HEK293 (cell line): ENCODE results near the gene SAXO2.
"Not testable (repeated sequence)": the region's sequence is repeated elsewhere in the genome, so short reads cannot be mapped to it uniquely, and the experiment has no call there.

Source experiments
- CTCF ChIP-seq: fragments of 450-650 bp; formaldehyde crosslinking; IDR thresholded peaks from 2 replicates; pipeline ENCODE4 v1.5.1; 2016; ENCODE audit warnings: missing biosample characterization, missing genetic modification characterization
- ELK4 ChIP-seq: IDR thresholded peaks from 2 replicates; pipeline ENCODE4 v1.6.1; 2011; ENCODE audit warnings: mild to moderate bottlenecking, low read depth, low read length, borderline replicate concordance
- HOXA7 ChIP-seq: sonication (generic); formaldehyde crosslinking; IDR thresholded peaks from 2 replicates; pipeline ENCODE4 v1.8.1; 2022; ENCODE audit warnings: missing genetic modification reagents, borderline replicate concordance
- REST ChIP-seq: fragments of 450-650 bp; formaldehyde crosslinking; IDR thresholded peaks from 2 replicates; pipeline ENCODE4 v1.5.1; 2016; ENCODE audit warnings: missing biosample characterization, missing genetic modification characterization
- YY1 ChIP-seq: fragments of 450-650 bp; formaldehyde crosslinking; IDR thresholded peaks from 2 replicates; pipeline ENCODE4 v1.5.1; 2018; ENCODE audit warnings: missing biosample characterization, missing genetic modification characterization
- ZBTB8A ChIP-seq: fragments of 450-650 bp; formaldehyde crosslinking; IDR thresholded peaks from 2 replicates; pipeline ENCODE4 v1.5.1; 2016; ENCODE audit warnings: missing biosample characterization, missing genetic modification characterization
- ZFHX2 ChIP-seq: fragments of 450-650 bp; formaldehyde crosslinking; conservative IDR thresholded peaks from 2 replicates; pipeline ENCODE4 v1.5.1; 2016; ENCODE audit warnings: missing biosample characterization, missing genetic modification characterization
- ZIC2 ChIP-seq: fragments of 450-650 bp; formaldehyde crosslinking; IDR thresholded peaks from 2 replicates; pipeline ENCODE4 v1.5.1; 2016; ENCODE audit warnings: missing biosample characterization, missing genetic modification characterization
- ZNF311 ChIP-seq: fragments of 450-650 bp; formaldehyde crosslinking; IDR thresholded peaks from 2 replicates; pipeline ENCODE4 v1.5.1; 2017; ENCODE audit warnings: missing biosample characterization, missing genetic modification characterization, borderline replicate concordance
- ZNF324 ChIP-seq: fragments of 450-650 bp; formaldehyde crosslinking; IDR thresholded peaks from 2 replicates; pipeline ENCODE4 v1.5.1; 2016; ENCODE audit warnings: missing biosample characterization, missing genetic modification characterization
- ZNF596 ChIP-seq: fragments of 450-650 bp; IDR thresholded peaks from 2 replicates; pipeline ENCODE4 v1.5.0; 2018; ENCODE audit warnings: missing biosample characterization, mild to moderate bottlenecking, missing genetic modification characterization, moderate library complexity
- ZNF600 ChIP-seq: fragments of 450-650 bp; formaldehyde crosslinking; IDR thresholded peaks from 2 replicates; pipeline ENCODE4 v1.5.1; 2016; ENCODE audit warnings: missing biosample characterization, missing genetic modification characterization
- ZSCAN30 ChIP-seq: fragments of 450-650 bp; IDR thresholded peaks from 2 replicates; pipeline ENCODE4 v1.5.1; 2018; ENCODE audit warnings: missing biosample characterization, mild to moderate bottlenecking, missing genetic modification characterization, moderate library complexity

GRCh38 chr15:82318281-82318680 lies 55.7 kb downstream of the SAXO2 start:
- not testable (repeated sequence) for TF ChIP-seq YY1; ZNF600 (tag by site-specific recombination); REST (tag by site-specific recombination); ZBTB8A (tag by site-specific recombination); CTCF; ZFHX2 (tag by site-specific recombination); ELK4; HOXA7; ZSCAN30 (tag by site-specific recombination); ZNF311 (tag by site-specific recombination); ZNF324 (tag by site-specific recombination); ZNF596 (tag by site-specific recombination); ZIC2
